Activated T-helper 2 cell treated with anti-CD3 and anti-CD28 coated beads, Interferon-gamma antibody, Interleukin-2, Interleukin-4, amounts not matched to agents 10 μg/mL and 5 μg/mL and 100 μg/mL, durations not matched to agents 14 hours and 24 hours and 36 hours (primary cell): ENCODE data around the gene BLVRB. TPM values are rescaled to one million over a fixed set of nuclear protein-coding genes. Genes with fewer than 3 reads are reported as not detected.
"Not testable (repeated sequence)": the region's sequence is repeated elsewhere in the genome, so short reads cannot be mapped to it uniquely, and the experiment has no call there.

ENCODE experiments used
- DNase-seq: peaks from one replicate; pipeline ENCODE4 v3.0.0; 2021; ENCODE audit warnings: low spot score
- H3K27ac Mint-ChIP-seq: one replicate; pipeline ENCODE4 v1.8.0; 2021; ENCODE audit warnings: mixed read lengths
- H3K27me3 Mint-ChIP-seq: one replicate; pipeline ENCODE4 v1.8.0; 2021; ENCODE audit warnings: low read depth, mixed read lengths
- H3K36me3 Mint-ChIP-seq: one replicate; pipeline ENCODE4 v1.8.0; 2021; ENCODE audit warnings: low read depth, mixed read lengths
- H3K4me1 Mint-ChIP-seq: one replicate; pipeline ENCODE4 v1.8.0; 2021; ENCODE audit warnings: low read depth, mixed read lengths
- H3K4me3 Mint-ChIP-seq: one replicate; pipeline ENCODE4 v1.8.0; 2021; ENCODE audit warnings: low read depth, mild to moderate bottlenecking, moderate library complexity, mixed read lengths
- H3K9me3 Mint-ChIP-seq: one replicate; pipeline ENCODE4 v1.8.0; 2021; ENCODE audit warnings: mixed read lengths
- intact Hi-C: fragments of 100-400 bp; cut with micrococcal nuclease; formaldehyde crosslinking; loops from one replicate; pipeline ENCODE4 v1.15.1; 2023
- total RNA-seq: library from RNA; stranded (reverse); gene quantifications from 2 replicates; pipeline ENCODE4 v1.2.3, GENCODE V29; 2022

The BLVRB gene
- total RNA-seq, 1 donor from 2014 or later = 10.4 TPM

DNA sequence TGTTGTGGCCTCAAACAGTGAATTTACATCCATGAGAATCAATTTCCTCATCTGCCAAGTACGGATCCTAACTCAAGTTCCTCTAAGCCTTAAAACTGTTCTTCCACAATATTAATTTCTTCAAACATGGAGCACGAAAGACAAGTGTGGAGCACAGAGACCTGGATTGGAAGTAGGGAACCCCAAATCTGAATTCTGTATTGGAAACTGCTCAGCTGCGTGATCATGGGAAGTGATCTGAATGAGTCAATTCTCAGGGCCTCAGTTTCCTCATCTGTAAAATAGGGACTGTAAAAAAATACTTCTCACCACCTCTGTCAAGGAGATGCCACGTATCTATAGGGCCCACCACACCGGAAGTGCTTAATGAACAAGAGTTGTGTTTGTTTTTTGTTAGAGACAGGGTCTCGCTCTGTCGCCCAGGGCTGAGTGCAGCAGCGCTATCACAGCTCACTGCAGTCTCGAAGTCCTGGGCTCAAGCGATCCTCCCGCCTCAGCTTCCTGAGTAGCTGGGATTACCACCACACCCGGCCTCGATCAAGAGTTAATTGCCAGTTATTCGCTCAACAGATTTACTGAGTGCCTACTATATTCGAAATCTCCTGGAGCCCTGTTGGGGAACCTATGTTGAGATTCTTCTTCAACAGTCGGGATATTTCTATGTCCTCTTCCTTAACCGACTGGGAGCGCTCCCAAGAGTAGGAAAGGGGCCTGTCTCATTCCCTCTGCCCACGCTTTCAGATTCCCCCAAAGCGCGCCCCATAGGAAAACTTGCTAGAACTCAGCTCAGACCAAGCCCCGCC, 23.0 kb downstream of the BLVRB start:
- peaks cover 14% of the 10 kb centered on the region for H3K4me1 Mint-ChIP-seq
- peaks cover 5% of the 10 kb centered on the region for H3K36me3 Mint-ChIP-seq
- intact Hi-C loops = loop anchor here (1.0 to 10.0 kb wide), 6 partner anchors 8 to 312 kb away; partner anchors contain the start of genes ACTMAP, AKT2, BLVRB and SERTAD1
- H3K27ac Mint-ChIP-seq = peak overlapping the region; percentile 91
- no peaks in the 10 kb centered on the region for H3K27me3 Mint-ChIP-seq
- H3K4me3 Mint-ChIP-seq = peak overlapping the region; percentile 99
- no peak for DNase-seq
- no peaks in the 10 kb centered on the region for H3K9me3 Mint-ChIP-seq

DNA sequence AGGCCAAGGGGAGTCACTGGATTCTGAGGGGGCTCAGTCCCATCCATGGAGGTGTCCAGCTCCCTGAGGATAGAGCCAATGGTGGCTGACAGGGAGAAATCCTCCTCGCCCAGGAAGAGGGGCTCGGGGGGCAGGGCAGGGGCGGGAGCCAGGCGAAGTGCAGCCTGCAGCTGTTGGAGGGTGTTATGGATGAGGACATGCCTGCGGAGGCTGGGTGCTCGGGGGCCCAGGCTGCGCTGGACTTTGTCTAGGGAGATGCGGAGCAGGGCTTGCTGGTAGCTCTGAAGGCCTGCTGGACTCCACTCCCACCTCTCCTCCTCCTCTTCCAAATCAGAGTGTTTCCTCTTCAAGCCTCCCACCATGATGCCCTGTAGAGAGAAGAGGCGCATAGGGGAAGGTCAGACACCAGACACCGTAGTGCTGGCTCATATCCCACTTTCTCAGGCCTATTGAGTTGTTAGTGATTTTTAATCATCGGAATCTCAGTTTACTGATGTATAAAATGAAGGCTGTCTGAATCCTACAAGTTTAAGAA, 23.8 kb downstream of the BLVRB start:
- intact Hi-C loops = loop anchor here (10.0 kb wide), 1 partner anchor 313 kb away; the partner anchor contains the start of genes ACTMAP and SNRPA
- H3K27ac Mint-ChIP-seq = peak overlapping the region; percentile 91
- H3K4me1 Mint-ChIP-seq = peaks cover 14% of the 10 kb centered on the region
- no peaks in the 10 kb centered on the region for H3K27me3 Mint-ChIP-seq
- H3K4me3 Mint-ChIP-seq = peak overlapping the region; percentile 99
- peaks cover 5% of the 10 kb centered on the region for H3K36me3 Mint-ChIP-seq
- H3K9me3 Mint-ChIP-seq = no peaks in the 10 kb centered on the region
- no peak for DNase-seq

DNA sequence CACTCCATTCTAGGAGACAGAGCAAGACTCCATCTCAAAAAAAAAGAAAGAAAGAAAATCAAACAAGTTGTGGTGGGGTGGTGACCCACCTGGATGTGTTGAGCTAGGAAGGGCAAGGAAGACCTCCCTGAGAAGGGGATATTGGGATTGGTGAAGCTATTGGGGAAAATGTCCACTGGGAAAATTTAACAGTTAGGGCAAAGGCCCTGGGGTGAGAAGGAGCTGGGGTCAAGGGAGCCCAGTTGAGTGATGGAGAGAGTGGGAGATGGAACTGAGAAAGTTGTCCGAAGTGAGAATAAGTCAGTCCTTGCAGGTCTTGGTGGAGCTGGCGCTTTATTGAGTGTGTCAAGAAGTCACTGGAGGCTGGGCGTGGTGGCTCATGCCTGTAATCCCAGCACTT, 27.3 kb downstream of the BLVRB start:
- H3K4me1 Mint-ChIP-seq = peaks cover 11% of the 10 kb centered on the region
- DNase-seq = no peak
- no peaks in the 10 kb centered on the region for H3K27me3 Mint-ChIP-seq
- H3K27ac Mint-ChIP-seq = no peak overlapping the region
- intact Hi-C loops = no loop called here
- no peak overlapping the region for H3K4me3 Mint-ChIP-seq
- H3K36me3 Mint-ChIP-seq = peaks cover 5% of the 10 kb centered on the region
- no peaks in the 10 kb centered on the region for H3K9me3 Mint-ChIP-seq

DNA sequence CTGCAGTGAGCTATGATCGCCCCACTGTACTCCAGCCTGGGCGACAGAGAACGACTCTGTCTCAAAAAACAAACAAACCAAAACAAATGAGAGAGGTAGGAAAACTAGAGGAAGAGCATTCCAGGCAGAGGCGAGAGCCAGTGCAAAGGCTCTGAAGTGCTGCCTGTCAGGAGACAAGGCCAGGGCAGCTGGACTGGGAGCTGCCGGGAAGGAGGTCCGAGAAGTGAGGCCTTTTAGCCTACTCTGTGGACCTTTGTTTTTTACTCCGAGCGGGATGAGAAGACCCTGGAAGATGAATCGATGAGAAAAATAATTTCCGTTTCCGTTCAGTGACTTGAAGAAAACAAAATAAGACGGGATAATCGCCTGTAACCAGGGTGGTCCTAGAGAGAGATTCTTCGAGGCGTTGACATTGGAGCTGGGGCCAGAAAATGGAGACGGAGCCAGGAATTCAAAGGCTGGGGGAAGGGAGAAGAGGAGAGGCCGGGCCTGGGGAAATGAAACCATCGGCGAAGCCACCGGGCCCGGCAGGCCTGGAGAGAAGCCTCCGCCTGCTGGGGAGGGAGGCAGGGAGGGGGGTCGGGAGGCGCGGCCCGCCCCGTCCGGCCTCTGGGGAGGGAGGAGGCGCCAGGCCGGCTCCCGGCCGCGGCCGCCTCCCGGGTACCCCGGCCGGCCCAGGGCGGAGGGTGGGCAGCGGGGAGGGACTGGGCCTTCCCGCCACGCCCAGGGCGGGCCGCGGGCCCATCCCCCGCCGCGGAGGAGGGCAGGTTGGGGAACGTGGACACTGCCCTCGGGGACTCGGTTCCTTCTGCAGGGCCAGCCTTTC, 31.9 kb downstream of the BLVRB start:
- Mint-ChIP-seq H3K27me3 (no peaks in the 10 kb centered on the region), H3K27ac (peak overlapping the region; percentile 97), H3K4me1 (peaks cover 7% of the 10 kb centered on the region), H3K36me3 (no peaks in the 10 kb centered on the region), H3K4me3 (peak overlapping the region; percentile 88), H3K9me3 (no peaks in the 10 kb centered on the region)
- peak; percentile 56 for DNase-seq
- intact Hi-C loops = loop anchor here (1.0 kb wide), 1 partner anchor 10 kb away; no protein-coding TSS in a partner anchor

DNA sequence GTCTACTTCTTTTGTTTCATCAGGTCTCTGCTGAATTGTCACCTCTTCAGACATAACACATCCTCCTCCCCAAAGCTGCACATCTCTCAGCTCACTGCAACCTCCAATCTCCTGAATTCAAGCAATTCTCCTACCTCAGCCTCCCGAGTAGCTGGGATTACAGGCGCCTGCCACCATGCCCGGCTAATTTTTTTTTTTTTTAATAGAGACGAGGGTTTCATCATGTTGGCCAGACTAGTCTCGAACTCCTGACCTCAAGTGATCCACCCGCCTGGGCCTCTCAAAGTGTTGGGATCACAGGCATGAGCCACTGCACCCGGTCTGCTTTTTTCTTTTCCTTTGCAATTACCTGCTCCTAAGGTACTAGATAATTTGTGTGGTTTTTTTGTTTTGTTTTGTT, 32.8 kb downstream of the BLVRB start:
- H3K27me3 Mint-ChIP-seq, H3K9me3 Mint-ChIP-seq, intact Hi-C loops, H3K27ac Mint-ChIP-seq, DNase-seq, H3K36me3 Mint-ChIP-seq, H3K4me1 Mint-ChIP-seq: not testable (repeated sequence)
- H3K4me3 Mint-ChIP-seq = peak overlapping the region; percentile 88

DNA sequence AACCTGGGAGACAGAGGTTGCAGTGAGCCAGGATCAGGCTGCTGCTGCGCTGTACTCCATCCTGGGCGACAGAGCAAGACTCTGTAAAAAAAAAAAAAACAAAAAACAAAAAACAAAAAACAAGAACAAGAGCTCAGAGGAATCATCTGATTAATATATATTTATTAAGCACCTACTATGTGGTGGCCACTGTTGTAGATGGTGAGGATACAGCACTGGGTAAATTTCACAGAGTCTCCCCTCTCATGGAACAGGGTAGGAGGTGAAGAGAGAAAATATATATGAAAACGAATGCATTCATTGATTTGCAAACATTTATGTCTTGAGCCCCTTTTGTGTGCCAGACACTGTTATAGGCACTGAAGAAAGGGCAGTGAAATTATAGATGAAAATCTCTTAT, 33.8 kb downstream of the BLVRB start:
- DNase-seq = no peak
- H3K4me3 Mint-ChIP-seq = no peak overlapping the region
- H3K27me3 Mint-ChIP-seq = no peaks in the 10 kb centered on the region
- H3K9me3 Mint-ChIP-seq = no peaks in the 10 kb centered on the region
- no peak overlapping the region for H3K27ac Mint-ChIP-seq
- no peaks in the 10 kb centered on the region for H3K36me3 Mint-ChIP-seq
- intact Hi-C loops = no loop called here
- H3K4me1 Mint-ChIP-seq = peaks cover 7% of the 10 kb centered on the region

DNA sequence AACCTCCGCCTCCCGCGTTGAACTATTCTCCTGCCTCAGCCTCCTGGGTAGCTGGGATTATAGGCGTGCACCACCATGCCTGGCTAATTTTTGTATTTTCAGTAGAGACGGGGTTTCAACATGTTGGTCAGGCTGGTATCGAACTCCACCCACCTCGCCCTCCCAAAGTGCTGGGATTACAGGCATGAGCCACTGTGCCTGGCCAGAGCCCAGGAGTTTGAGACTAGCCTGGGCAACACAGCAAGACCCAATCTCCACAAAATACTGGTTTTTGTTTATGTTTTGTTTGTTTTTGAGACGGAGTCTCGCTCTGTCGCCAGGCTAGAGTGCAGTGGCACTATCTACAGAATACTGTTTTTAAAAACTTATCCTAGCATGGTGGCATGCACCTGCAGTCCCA, 35.3 kb downstream of the BLVRB start:
- H3K27ac Mint-ChIP-seq, H3K9me3 Mint-ChIP-seq, H3K27me3 Mint-ChIP-seq, DNase-seq, intact Hi-C loops, H3K4me3 Mint-ChIP-seq, H3K36me3 Mint-ChIP-seq: not testable (repeated sequence)
- peaks cover 10% of the 10 kb centered on the region for H3K4me1 Mint-ChIP-seq

DNA sequence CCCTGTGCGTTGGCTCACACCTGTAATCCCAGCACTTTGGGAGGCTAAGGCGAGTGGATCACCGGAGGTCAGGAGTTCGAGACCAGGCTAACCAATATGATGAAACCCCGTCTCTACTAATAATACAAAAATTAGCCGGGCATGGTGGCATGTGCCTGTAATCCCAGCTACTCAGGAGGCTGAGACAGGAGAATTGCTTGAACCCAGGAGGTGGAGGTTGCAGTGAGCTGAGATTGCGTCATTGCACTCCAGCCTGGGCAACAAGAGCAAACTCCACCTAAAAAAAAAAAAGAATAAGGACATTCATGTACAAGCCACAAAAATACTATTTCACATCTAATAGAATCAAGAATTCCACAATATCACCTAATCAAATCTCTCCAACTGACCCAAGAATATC, 37.3 kb downstream of the BLVRB start:
- H3K4me3 Mint-ChIP-seq, intact Hi-C loops, DNase-seq, H3K27ac Mint-ChIP-seq, H3K9me3 Mint-ChIP-seq, H3K36me3 Mint-ChIP-seq, H3K27me3 Mint-ChIP-seq: not testable (repeated sequence)
- H3K4me1 Mint-ChIP-seq = peaks cover 11% of the 10 kb centered on the region

DNA sequence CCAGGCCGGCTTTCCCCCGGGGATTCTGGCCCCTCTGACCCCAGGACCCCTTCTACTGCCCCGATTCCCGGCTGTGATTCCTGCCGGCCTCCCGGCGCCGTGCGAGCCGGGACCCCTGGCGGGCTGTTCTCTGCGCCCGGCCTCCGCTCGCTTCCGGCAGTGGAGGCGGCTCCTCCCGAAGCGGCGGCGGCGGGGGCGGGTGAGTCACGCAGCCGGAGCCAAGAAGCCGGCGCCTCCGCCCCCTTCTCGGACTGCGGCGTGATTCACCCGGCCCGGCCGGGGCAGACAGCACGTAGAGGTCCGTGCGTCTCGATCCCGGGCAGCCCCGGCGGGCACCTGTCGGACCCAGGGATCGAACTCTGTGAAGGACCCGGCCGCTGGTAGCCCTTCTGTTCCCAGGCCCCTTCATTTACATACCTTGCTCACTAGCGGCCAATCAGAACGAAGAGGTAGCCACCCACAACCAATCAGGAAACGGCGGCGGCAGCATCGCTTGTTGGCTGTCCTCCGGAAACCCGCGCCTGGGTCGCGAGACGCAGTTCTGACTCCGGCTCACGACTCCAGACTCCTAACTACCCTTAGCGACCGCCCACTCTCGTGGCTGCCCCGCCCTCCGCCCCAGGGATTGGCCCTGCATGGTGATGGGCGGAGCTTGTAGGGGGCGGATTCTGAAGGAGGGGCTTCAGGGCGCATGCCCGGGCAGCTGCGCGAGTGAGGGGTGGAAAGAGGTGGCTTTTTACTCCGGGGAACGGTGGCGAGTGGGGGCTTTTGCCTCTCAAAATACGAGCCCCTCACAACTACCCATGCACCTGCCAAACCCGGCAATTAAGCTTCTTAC, 39.9 kb downstream of the BLVRB start, which contains the start of gene SERTAD1:
Gene SERTAD1, minus strand, starts transcription at position 543 of the 838 bp plus-strand sequence. CDS start 2,446 bp downstream, outside the sequence.
- Mint-ChIP-seq H3K27ac (peak within 1 kb of the TSS; percentile 96), H3K27me3 (no peaks in the 10 kb centered on the region), H3K9me3 (no peaks in the 10 kb centered on the region), H3K4me1 (peaks cover 18% of the 10 kb centered on the region), H3K36me3 (peaks cover 16% of the 10 kb centered on the region), H3K4me3 (peak within 1 kb of the TSS; percentile 97)
- intact Hi-C loops = loop anchor here (1.0 kb wide), 2 partner anchors 18 to 140 kb away; partner anchors contain the start of gene AKT2
- peak; percentile 100 for DNase-seq

DNA sequence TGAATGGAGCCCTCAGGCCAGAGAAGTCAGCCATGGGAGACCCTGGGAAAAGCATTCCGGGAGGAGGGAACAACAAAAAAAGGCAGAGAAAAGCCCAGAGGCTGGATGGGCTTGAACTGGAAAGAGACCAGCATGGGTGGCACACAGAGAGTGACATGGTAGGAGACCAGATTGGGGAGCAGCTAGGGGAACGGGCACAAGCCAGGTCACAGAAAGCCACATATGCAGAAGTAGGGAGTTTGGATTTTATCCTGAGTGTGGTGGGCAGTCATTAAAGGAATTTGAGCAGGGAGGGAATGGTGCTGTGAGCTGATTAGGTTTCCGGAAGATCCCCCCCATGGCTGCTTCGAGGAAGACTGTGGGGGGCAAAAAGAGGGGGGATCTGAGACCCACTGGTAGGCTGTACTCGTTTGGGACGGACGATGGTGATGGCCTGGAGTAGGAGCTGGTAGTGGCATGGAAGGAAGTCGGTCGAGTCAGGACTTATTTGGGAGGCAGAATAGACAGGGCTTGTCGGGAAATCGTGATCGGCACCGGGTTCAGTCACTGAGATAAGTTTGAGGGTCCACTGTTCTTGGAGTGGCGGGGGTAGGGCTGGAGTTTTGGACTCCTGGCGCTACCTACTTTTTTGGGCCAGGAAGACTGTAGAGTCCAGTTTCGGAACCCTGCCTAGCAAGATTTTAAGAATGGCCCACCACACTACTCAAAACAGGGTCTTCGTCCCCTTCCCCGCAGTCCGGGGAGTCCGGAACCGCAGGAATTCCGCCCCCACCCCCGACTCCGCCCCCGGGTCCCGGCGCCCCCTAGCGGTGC, 40.7 kb downstream of the BLVRB start:
- Mint-ChIP-seq H3K4me3 (peak overlapping the region; percentile 97), H3K27me3 (no peaks in the 10 kb centered on the region), H3K36me3 (peaks cover 16% of the 10 kb centered on the region), H3K4me1 (peaks cover 18% of the 10 kb centered on the region), H3K9me3 (no peaks in the 10 kb centered on the region), H3K27ac (peak overlapping the region; percentile 96)
- peak; percentile 26 for DNase-seq
- intact Hi-C loops = loop anchor here (1.0 kb wide), 2 partner anchors 18 to 140 kb away; partner anchors contain the start of gene AKT2

DNA sequence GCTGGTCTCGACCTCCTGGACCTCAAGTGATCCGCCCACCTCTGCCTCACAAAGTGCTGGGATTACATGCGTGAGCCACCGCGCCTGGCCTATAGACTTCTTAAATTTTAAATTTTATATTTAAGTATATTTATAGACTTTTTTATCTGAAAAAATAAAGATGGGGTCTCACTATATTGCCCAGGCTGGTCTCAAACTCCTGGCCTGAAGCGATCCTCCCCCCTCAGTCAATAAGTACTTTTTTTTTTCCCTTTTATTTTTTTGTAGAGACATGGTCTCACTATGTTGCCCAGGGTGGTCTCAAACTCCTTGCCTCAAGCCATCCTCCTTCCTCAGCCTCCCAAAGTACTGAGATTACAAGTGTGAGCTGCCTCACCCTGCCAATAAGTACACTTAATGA, 41.6 kb downstream of the BLVRB start:
- peak overlapping the region; percentile 66 for H3K4me3 Mint-ChIP-seq
- H3K9me3 Mint-ChIP-seq = no peaks in the 10 kb centered on the region
- H3K27me3 Mint-ChIP-seq = no peaks in the 10 kb centered on the region
- peaks cover 19% of the 10 kb centered on the region for H3K4me1 Mint-ChIP-seq
- no peak for DNase-seq
- intact Hi-C loops = no loop called here
- peak overlapping the region; percentile 35 for H3K27ac Mint-ChIP-seq
- peaks cover 16% of the 10 kb centered on the region for H3K36me3 Mint-ChIP-seq
